ENCODE data around the gene ATXN7L1.

Gene ATXN7L1

GRCh38 chr7:105819559-105819958 is 56.8 kb downstream of the ATXN7L1 start:
- FAIRE-seq (no peak), DNase-seq (ENCODE audit: insufficient read length) (no peak)
- TF ChIP-seq TAF1 (IDR thresholded peaks at IDR 0.05; ENCODE audit: borderline replicate concordance, low read depth, low read length) (no peak), POLR2AphosphoS5 (IDR thresholded peaks at IDR 0.05; ENCODE audit: low read depth, low read length) (no peak), POLR2A (IDR thresholded peaks at IDR 0.05; ENCODE audit: low read depth, low read length) (no peak)

- TF ChIP-seq TAF1 (IDR thresholded peaks at IDR 0.05; ENCODE audit: borderline replicate concordance, low read depth, low read length) (no peak), POLR2AphosphoS5 (IDR thresholded peaks at IDR 0.05; ENCODE audit: low read depth, low read length) (no peak), POLR2A (IDR thresholded peaks at IDR 0.05; ENCODE audit: low read depth, low read length) (no peak)
- FAIRE-seq: peak; percentile 57
- DNase-seq (ENCODE audit: insufficient read length): no peak
Observed at GRCh38 chr7:105816954-105817615, 59.3 kb downstream of the ATXN7L1 start.

- no peak for TF ChIP-seq POLR2A (IDR thresholded peaks at IDR 0.05; ENCODE audit: low read depth, low read length)
- no peak for TF ChIP-seq POLR2AphosphoS5 (IDR thresholded peaks at IDR 0.05; ENCODE audit: low read depth, low read length)
- TF ChIP-seq TAF1 (IDR thresholded peaks at IDR 0.05; ENCODE audit: borderline replicate concordance, low read depth, low read length): no peak
- FAIRE-seq (no peak), DNase-seq (ENCODE audit: insufficient read length) (no peak)
Observed at GRCh38 chr7:105816266-105816843, 60.0 kb downstream of the ATXN7L1 start.

- FAIRE-seq: no peak
- TF ChIP-seq TAF1 (IDR thresholded peaks at IDR 0.05; ENCODE audit: borderline replicate concordance, low read depth, low read length): no peak
- TF ChIP-seq POLR2AphosphoS5 (IDR thresholded peaks at IDR 0.05; ENCODE audit: low read depth, low read length): no peak
- no peak for TF ChIP-seq POLR2A (IDR thresholded peaks at IDR 0.05; ENCODE audit: low read depth, low read length)
Observed at GRCh38 chr7:105815576-105815975, 60.8 kb downstream of the ATXN7L1 start.

GRCh38 chr7:105814481-105814880 is 61.9 kb downstream of the ATXN7L1 start:
- no peak for DNase-seq (ENCODE audit: insufficient read length)
- no peak for TF ChIP-seq POLR2A (IDR thresholded peaks at IDR 0.05; ENCODE audit: low read depth, low read length)
- no peak for TF ChIP-seq POLR2AphosphoS5 (IDR thresholded peaks at IDR 0.05; ENCODE audit: low read depth, low read length)
- FAIRE-seq: no peak

More at GRCh38 chr7:105815576-105815975, 60.8 kb downstream of the ATXN7L1 start:
- DNase-seq (ENCODE audit: insufficient read length): no peak

- TF ChIP-seq POLR2AphosphoS5 (IDR thresholded peaks at IDR 0.05; ENCODE audit: low read depth, low read length) (no peak), TAF1 (IDR thresholded peaks at IDR 0.05; ENCODE audit: borderline replicate concordance, low read depth, low read length) (no peak), POLR2A (IDR thresholded peaks at IDR 0.05; ENCODE audit: low read depth, low read length) (no peak)
- FAIRE-seq: no peak
- no peak for DNase-seq (ENCODE audit: insufficient read length)
Observed at GRCh38 chr7:105811189-105811847, 65.1 kb downstream of the ATXN7L1 start.

- FAIRE-seq: no peak
- no peak for TF ChIP-seq TAF1 (IDR thresholded peaks at IDR 0.05; ENCODE audit: borderline replicate concordance, low read depth, low read length)
- TF ChIP-seq POLR2AphosphoS5 (IDR thresholded peaks at IDR 0.05; ENCODE audit: low read depth, low read length): no peak
- TF ChIP-seq POLR2A (IDR thresholded peaks at IDR 0.05; ENCODE audit: low read depth, low read length): no peak
Observed at GRCh38 chr7:105810556-105810955, 65.8 kb downstream of the ATXN7L1 start.

GRCh38 chr7:105808703-105809590 is 67.5 kb downstream of the ATXN7L1 start:
- DNase-seq (ENCODE audit: insufficient read length): peak; percentile 48
- TF ChIP-seq POLR2AphosphoS5 (IDR thresholded peaks at IDR 0.05; ENCODE audit: low read depth, low read length): no peak; the same call in 1 of the 2 replicates
- FAIRE-seq: peak; percentile 96

More at GRCh38 chr7:105810556-105810955, 65.8 kb downstream of the ATXN7L1 start:
- no peak for DNase-seq (ENCODE audit: insufficient read length)

GRCh38 chr7:105808209-105808608 is 68.2 kb downstream of the ATXN7L1 start:
- no peak for DNase-seq (ENCODE audit: insufficient read length)
- TF ChIP-seq POLR2AphosphoS5 (IDR thresholded peaks at IDR 0.05; ENCODE audit: low read depth, low read length) (no peak), TAF1 (IDR thresholded peaks at IDR 0.05; ENCODE audit: borderline replicate concordance, low read depth, low read length) (no peak), POLR2A (IDR thresholded peaks at IDR 0.05; ENCODE audit: low read depth, low read length) (no peak)
- no peak for FAIRE-seq

- TF ChIP-seq TAF1 (IDR thresholded peaks at IDR 0.05; ENCODE audit: borderline replicate concordance, low read depth, low read length) (no peak), POLR2AphosphoS5 (IDR thresholded peaks at IDR 0.05; ENCODE audit: low read depth, low read length) (no peak), POLR2A (IDR thresholded peaks at IDR 0.05; ENCODE audit: low read depth, low read length) (no peak)
- FAIRE-seq (no peak), DNase-seq (ENCODE audit: insufficient read length) (no peak)
Observed at GRCh38 chr7:105807448-105807762, 69.0 kb downstream of the ATXN7L1 start.
